Neuronal stem cell (in vitro differentiated cells): ENCODE results near the gene ATAD3B.
"Not testable (repeated sequence)": the region's sequence is repeated elsewhere in the genome, so short reads cannot be mapped to it uniquely, and the experiment has no call there.

ENCODE experiments used
- DNase-seq: peaks from one replicate; pipeline ENCODE4 v3.0.0-alpha.2; 2013; ENCODE audit warnings: low spot score
- H2AFZ ChIP-seq: one replicate; pipeline ENCODE4 v1.6.1; 2013; ENCODE audit warnings: mild to moderate bottlenecking, low read length, inconsistent platforms
- H2AK5ac ChIP-seq: 2 replicates; pipeline ENCODE4 v1.6.1; 2013; ENCODE audit warnings: low read depth, mild to moderate bottlenecking, inconsistent platforms, low read length, moderate library complexity, mixed read lengths
- H2BK120ac ChIP-seq: 2 replicates; pipeline ENCODE4 v1.6.1; 2013; ENCODE audit warnings: low read depth, mild to moderate bottlenecking, inconsistent platforms, low read length, moderate library complexity, mixed read lengths
- H2BK12ac ChIP-seq: one replicate; pipeline ENCODE4 v1.6.1; 2013; ENCODE audit warnings: low read length, inconsistent platforms
- H2BK15ac ChIP-seq: 2 replicates; pipeline ENCODE4 v1.6.1; 2013; ENCODE audit warnings: mild to moderate bottlenecking, low read length, inconsistent platforms, mixed read lengths
- H2BK5ac ChIP-seq: one replicate; pipeline ENCODE4 v1.6.1; 2013; ENCODE audit warnings: inconsistent platforms, mild to moderate bottlenecking, low read length, moderate library complexity
- H3K14ac ChIP-seq: one replicate; pipeline ENCODE4 v1.6.1; 2013; ENCODE audit warnings: low read length, inconsistent platforms
- H3K18ac ChIP-seq: 2 replicates; pipeline ENCODE4 v1.6.1; 2013; ENCODE audit warnings: low read length, inconsistent platforms
- H3K23ac ChIP-seq: 2 replicates; pipeline ENCODE4 v1.6.1; 2013; ENCODE audit warnings: low read depth, mild to moderate bottlenecking, mixed read lengths, low read length, inconsistent platforms; ENCODE audit not compliant: poor library complexity
- H3K27ac ChIP-seq: replicated peaks from 3 replicates; pipeline ENCODE4 v1.5.1; 2013; ENCODE audit warnings: low read length, inconsistent platforms
- H3K27me3 ChIP-seq, 3 experiments: 2 replicates each; pipeline ENCODE4 v1.6.1; 2013; ENCODE audit warnings: low read length in 3 of 3, mild to moderate bottlenecking in 2 of 3, inconsistent platforms in 1 of 3, low read depth in 1 of 3, mixed read lengths in 1 of 3, moderate library complexity in 1 of 3; ENCODE audit not compliant: control insufficient read depth in 3 of 3, insufficient read depth in 3 of 3
- H3K36me3 ChIP-seq, 2 donors: replicated peaks in 1 of 2; 2 replicates each; pipeline ENCODE4 v1.6.1; 2013; ENCODE audit warnings: low read length in 2 of 2; ENCODE audit not compliant: control insufficient read depth in 2 of 2, insufficient read depth in 2 of 2
- H3K4ac ChIP-seq: 2 replicates; pipeline ENCODE4 v1.6.1; 2013; ENCODE audit warnings: inconsistent platforms, mild to moderate bottlenecking, low read length, moderate library complexity
- H3K4me1 ChIP-seq, 2 donors: 1 replicate in 1 of 2; 2 replicates in 1 of 2; pipeline ENCODE4 v1.6.1; 2013; ENCODE audit warnings: low read length in 2 of 2, low read depth in 1 of 2; ENCODE audit not compliant: control insufficient read depth in 2 of 2, insufficient read depth in 1 of 2
- H3K4me2 ChIP-seq: one replicate; pipeline ENCODE4 v1.6.1; 2013; ENCODE audit warnings: mild to moderate bottlenecking, low read length, inconsistent platforms; ENCODE audit not compliant: insufficient read depth, poor library complexity, severe bottlenecking
- H3K4me3 ChIP-seq, 2 donors: 2 replicates each; pipeline ENCODE4 v1.5.1; 2013; ENCODE audit warnings: low read length in 2 of 2, mild to moderate bottlenecking in 2 of 2, inconsistent platforms in 1 of 2, moderate library complexity in 1 of 2
- H3K79me1 ChIP-seq: one replicate; pipeline ENCODE4 v1.6.1; 2013; ENCODE audit warnings: low read depth, mild to moderate bottlenecking, inconsistent platforms, low read length, moderate library complexity
- H3K9ac ChIP-seq: one replicate; pipeline ENCODE4 v1.6.1; 2013; ENCODE audit warnings: mild to moderate bottlenecking, low read depth, low read length, inconsistent platforms; ENCODE audit not compliant: poor library complexity
- H3K9me3 ChIP-seq, 2 donors: replicated peaks in 1 of 2; 2 replicates each; pipeline versions ENCODE3 to v1.6.1; 2013; ENCODE audit warnings: low read length in 2 of 2, mild to moderate bottlenecking in 2 of 2, inconsistent platforms in 1 of 2, low read depth in 1 of 2, mixed read lengths in 1 of 2, moderate library complexity in 1 of 2; ENCODE audit not compliant: control insufficient read depth in 2 of 2, insufficient read depth in 1 of 2
- H4K8ac ChIP-seq: one replicate; pipeline ENCODE4 v1.6.1; 2013; ENCODE audit warnings: low read depth, mild to moderate bottlenecking, inconsistent platforms, low read length, moderate library complexity
- H4K91ac ChIP-seq: one replicate; pipeline ENCODE4 v1.6.1; 2013; ENCODE audit warnings: low read length, low read depth, mild to moderate bottlenecking, inconsistent platforms; ENCODE audit not compliant: poor library complexity
- whole genome bisulfite sequencing, 2 donors: extraction: QIAGEN DNeasy Blood & Tissue Kit; methylation state at CpG; one replicate each; pipeline ENCODE4 v1.1.7; 2013; ENCODE audit warnings: missing lambda C conversion rate in 2 of 2, mixed read lengths in 1 of 2; ENCODE audit not compliant: insufficient read length in 2 of 2, insufficient replicate concordance in 1 of 2; ENCODE audit errors: extremely low coverage in 2 of 2; 5-methylcytosine and 5-hydroxymethylcytosine counted together

The ATAD3B gene

DNA sequence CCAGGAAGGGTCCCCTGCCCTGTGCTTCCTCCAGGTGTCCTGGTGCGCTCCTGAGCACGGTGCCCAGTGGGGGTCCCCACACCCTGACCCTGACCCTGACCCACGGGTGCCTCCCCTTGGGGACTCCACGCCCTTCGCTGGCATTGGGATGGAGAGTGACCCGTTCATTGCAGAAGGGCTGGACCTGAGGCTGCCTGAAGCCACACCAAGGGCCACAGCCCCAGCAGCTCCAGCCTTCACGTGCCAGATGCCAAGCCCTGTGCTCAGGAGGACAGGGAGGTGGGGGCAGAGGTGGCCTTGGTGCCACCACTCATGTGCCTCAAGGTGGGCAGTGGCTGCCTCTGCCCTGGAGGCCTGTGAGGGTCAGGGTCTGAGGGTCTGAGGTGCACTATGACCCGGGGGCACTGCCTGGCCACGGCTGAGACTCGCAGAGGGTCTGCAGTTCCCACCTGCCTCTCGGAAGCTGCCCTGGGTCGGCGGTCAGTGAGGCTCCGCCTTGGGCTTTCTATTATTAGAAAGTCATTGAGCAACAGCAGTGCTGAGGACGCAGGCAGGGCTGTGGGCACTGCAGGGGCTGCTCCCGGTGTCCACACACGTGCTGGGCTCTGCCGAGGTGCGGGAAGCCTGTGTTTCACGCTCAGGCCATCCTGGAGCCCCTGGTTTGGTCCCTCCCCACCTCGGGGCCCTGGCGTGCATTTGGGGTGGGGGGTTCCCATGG, 61.8 kb downstream of the ATAD3B start:
- H3K4me1 ChIP-seq, H2AFZ ChIP-seq, H3K27me3 ChIP-seq, H3K23ac ChIP-seq, H3K14ac ChIP-seq, H3K4me2 ChIP-seq, H3K27ac ChIP-seq, H3K18ac ChIP-seq, H2BK5ac ChIP-seq, H2BK120ac ChIP-seq, DNase-seq, H2BK15ac ChIP-seq, H2AK5ac ChIP-seq, H3K4ac ChIP-seq, H3K4me3 ChIP-seq, H2BK12ac ChIP-seq, H4K91ac ChIP-seq, H3K9ac ChIP-seq, H4K8ac ChIP-seq: not testable (repeated sequence)
- peaks cover 19 to 22% of the 10 kb centered on the region in 2 donors for H3K36me3 ChIP-seq
- H3K79me1 ChIP-seq, result peaks cover 27% of the 10 kb centered on the region
- peaks cover 4 to 17% of the 10 kb centered on the region in 2 donors for H3K9me3 ChIP-seq
- WGBS, 2 donors, result no CpG with 5 or more reads among the region's 22 CpGs

DNA sequence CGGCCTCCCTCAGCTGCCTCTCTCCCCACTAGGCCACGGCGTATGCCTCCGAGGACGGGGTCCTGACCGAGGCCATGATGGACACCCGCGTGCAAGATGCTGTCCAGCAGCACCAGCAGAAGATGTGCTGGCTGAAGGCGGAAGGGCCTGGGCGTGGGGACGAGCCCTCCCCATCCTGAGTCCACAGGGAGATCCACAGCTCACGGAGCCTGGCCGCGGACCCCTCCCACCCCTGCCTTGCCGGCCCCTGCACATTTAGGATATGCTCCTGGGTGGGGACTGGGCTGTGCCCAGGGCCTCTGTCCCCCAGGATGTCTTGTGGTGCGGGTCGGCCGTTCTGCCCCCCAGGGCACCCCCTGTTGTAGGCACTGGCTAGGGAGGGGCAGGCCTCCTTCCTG, 62.3 kb downstream of the ATAD3B start:
- H3K23ac ChIP-seq, H3K14ac ChIP-seq, H3K9ac ChIP-seq, H2BK5ac ChIP-seq, H3K27me3 ChIP-seq, H2BK15ac ChIP-seq, DNase-seq, H4K91ac ChIP-seq, H2AK5ac ChIP-seq, H3K27ac ChIP-seq, H3K4me3 ChIP-seq, H4K8ac ChIP-seq, H3K18ac ChIP-seq, H2BK12ac ChIP-seq, H3K4me1 ChIP-seq, H3K4me2 ChIP-seq, H2AFZ ChIP-seq, H2BK120ac ChIP-seq, H3K4ac ChIP-seq: not testable (repeated sequence)
- WGBS, 2 donors, result no CpG with 5 or more reads among the region's 18 CpGs
- Histone ChIP-seq H3K36me3 (peaks cover 16 to 23% of the 10 kb centered on the region in 2 donors), H3K79me1 (peaks cover 30% of the 10 kb centered on the region), H3K9me3 (peaks cover 6 to 17% of the 10 kb centered on the region in 2 donors)

DNA sequence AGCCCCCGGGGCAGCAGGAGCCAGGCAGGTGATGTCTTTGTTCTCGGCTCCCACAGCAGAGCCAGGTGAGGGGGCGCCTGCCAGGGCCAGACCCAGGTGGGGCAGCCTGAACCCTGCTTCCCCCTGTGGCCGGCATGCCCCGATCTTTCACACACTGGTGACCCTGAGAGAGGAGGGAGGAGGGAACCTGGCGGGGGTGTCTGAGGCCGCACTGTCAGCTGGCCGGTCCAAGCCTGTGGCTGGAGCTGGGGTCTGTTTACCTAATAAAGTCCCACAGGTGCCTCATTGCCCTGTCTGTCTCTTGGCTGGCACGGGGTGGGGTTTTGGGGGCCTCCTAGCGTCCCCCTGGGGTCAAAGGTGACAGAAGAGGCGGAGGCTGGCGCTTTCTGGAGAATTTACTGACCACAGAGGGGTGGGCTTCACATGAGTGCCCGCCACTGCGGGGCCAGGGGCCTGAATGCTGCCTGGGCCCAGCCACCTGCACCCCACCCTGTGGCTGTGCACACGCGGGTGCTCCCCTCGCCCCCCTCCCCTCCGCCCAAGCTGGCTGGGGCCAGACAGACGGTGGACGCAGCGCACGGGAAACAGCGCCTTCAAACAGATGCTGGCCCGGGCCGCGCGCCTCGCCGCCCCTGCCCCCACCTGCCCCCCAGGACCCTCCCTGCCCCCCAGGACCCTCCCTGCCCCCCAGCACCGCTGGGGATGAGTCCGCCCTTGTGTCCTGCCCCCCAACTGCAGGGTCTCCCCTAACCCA, 63.0 kb downstream of the ATAD3B start:
- H3K27ac ChIP-seq, result no peak overlapping the region
- H3K23ac ChIP-seq, result no peak overlapping the region
- peaks cover 10 to 20% of the 10 kb centered on the region in 2 donors for H3K36me3 ChIP-seq
- no peak overlapping the region for H3K4me3 ChIP-seq
- no peak overlapping the region for H2BK12ac ChIP-seq
- peaks cover 0 to 9% of the 10 kb centered on the region in 2 donors for H3K4me1 ChIP-seq
- H3K27me3 ChIP-seq, result no peaks in the 10 kb centered on the region
- H3K9ac ChIP-seq, result no peak overlapping the region
- H2BK15ac ChIP-seq, result no peak overlapping the region
- no peak overlapping the region for H3K18ac ChIP-seq
- no peak overlapping the region for H2BK120ac ChIP-seq
- no peak overlapping the region for H4K8ac ChIP-seq
- H3K14ac ChIP-seq, result no peak overlapping the region
- no peak overlapping the region for H4K91ac ChIP-seq
- no peak overlapping the region for H3K4me2 ChIP-seq
- H2AK5ac ChIP-seq, result no peak overlapping the region
- no peak overlapping the region for H3K4ac ChIP-seq
- no peak for DNase-seq
- H2BK5ac ChIP-seq, result no peak overlapping the region
- WGBS, 2 donors, result no CpG with 5 or more reads among the region's 31 CpGs
- H2AFZ ChIP-seq, result no peak overlapping the region
- H3K9me3 ChIP-seq, result peaks cover 6 to 14% of the 10 kb centered on the region in 2 donors
- peaks cover 36% of the 10 kb centered on the region for H3K79me1 ChIP-seq
